Myocyte (in vitro differentiated cells): ENCODE results near the gene ANTKMT. TPM values are rescaled to one million over a fixed set of nuclear protein-coding genes. Genes with fewer than 3 reads are reported as not detected.
A peak's percentile ranks its signal among the peaks of the same experiment; 100 is the strongest.

Experiments
- DNase-seq: peaks from one replicate; pipeline ENCODE4 v3.0.0-alpha.2; 2012; ENCODE audit warnings: low read depth
- total RNA-seq: library from RNA; depleted of rRNA; stranded (reverse); fragments of >200 nt; gene quantifications from 2 replicates; pipeline ENCODE4 v1.2.3, GENCODE V29; 2014

The ANTKMT gene
- total RNA-seq, 1 donor from 2014 or later, result 44.0 TPM

DNA sequence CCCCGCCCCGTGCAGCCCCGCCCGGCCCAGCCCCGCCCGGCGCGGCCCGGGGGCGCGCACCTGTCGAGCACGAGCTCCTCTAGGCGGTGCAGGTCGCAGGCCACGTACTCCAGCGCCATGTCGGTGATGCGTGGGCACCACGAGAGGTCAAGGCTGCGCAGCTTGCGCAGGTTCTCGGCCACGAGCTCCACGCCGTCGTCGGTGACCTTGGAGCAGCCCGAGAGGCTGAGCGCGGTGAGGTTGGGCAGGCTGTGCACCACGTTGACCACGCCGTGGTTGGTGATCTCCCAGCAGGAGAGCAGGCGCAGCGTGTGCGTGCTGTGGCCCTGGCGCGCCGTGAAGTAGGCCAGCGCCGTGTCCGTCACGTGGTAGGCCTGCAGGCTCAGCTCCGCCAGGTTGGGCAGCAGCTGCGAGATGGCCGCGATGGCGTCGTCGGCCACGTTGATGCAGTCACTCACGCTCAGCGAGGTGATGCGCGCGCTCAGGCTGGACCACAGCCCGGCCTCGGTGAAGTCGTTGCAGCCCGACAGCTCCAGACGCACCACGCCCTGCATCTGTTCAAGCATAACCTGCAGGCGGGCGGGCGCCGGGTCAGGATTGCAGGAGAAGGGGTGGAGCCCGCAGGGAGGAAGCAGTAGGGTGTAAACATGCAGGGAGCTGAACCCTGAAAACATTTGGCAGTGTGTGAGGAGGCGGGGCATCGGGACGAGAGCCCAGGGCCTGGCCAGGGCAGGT, 25.4 kb upstream of the ANTKMT start:
- DNase-seq, result no peak

DNA sequence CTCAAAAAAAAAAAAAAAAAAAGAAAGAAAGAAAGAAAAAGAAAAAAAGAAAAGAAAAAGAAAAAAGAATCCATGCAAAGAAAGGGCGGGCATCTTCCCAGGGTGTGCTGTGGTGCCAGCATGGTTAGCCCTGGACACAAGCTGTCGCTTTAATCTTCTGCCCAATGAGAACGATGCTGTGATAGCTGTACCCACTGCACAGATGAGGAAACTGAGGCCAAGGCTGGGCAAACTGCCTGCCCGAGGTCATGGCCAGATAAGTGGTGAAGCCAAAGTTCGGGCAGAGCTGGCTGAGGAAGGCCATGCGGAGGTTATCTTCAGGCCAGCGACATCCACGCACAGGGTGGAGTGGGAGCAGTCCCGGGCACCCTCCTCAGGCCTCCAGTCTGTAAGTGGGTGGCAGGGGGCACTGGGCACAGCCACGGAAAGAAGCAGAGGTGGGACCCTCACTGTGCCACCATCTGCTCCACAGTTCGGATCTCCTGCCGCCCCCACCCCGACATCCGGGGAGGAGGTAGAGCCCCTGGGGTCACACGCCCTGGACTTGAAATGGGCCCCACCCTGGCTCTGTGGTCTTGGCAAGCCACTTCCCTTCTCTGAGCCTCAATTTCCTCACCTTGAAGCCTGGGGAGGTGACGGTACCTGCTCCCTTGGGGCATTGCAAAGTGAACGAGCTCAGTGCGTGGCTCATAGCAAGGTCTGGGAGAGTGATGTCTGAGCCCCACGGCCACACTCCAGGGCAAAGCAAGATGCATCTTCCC, 21.9 kb upstream of the ANTKMT start:
- DNase-seq, result no peak

DNA sequence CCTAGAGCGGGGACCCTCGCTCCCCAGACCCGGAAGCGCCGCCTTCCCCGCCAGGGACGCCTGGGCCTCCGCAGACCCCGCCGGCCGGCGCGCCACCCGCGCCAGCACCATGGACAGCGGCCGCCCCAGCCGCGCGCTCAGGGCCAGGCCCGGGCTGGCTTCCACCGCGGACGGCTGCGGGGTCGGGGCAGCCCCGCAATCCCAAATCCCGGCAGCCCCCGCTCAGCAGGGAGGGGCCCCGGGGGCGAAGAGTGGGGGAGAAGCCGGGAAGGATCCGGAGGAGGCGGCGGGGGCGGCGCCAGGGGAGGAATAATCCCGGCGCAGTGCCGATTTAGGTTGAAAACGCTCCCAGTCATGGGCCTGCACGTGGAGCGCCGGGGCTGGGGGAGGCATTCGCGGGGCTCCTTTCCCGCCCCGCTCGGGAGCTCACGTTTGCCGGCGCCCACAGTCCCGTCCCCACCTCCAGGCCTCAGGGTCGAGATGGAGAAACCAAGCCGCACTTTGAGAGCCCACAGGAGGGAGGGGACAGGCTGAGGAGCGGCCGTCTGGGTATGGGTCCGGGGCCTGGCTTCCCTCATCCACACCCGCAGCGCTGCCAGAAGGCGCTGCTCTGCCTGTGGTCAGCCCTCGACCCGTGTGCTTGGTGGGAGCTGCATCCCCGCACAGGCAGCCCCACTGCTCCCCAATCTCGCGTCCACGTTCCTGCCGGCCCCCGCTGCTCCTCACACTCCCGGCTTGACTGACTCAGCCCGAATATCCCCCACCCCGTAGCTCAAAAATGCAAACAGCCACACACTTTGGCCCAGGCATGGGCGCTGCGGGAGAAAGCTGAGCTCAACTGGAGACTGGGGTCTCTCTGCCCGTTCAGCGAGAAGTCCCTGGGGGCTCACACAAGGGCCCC, 20.0 kb upstream of the ANTKMT start:
- DNase-seq, result no peak

DNA sequence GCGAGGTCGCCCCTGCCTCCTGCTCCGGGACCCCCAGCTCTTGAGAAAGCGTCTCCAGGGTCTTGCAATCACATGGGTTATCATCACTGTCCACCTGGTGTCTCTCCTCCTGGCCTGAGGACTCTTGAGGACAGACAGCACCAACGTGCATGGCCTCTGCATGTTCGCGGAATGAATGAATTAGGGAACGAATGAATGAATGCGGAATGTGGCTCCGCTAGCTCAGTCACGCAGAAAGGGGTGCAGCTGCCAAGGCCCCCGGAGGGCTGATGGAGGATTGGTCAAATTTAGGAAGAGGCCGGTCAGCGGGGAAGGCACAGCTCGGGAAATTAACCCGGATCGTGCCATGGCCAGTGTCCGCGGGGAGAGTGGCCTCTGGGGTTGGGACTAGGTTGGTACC, 18.6 kb upstream of the ANTKMT start:
- DNase-seq, result no peak

DNA sequence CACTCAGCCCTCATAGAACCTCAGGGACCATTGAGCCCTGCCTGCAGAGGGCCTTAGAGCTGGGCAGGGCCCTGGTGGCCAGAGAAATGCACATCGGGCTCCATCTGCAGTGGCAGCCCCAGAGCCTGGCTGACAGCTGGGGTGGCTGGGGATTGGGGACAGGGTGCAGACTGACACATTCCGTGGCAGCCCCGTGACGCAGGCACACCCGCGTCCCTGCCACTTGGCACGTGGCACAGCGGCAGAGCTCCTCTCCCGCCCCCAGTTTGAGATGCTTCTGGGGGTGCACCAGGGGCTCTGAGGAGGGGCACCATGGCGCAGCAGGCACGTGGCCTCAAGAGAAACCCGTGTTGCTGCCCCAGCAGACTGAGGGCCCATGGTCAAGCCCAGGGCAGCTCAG, 17.5 kb upstream of the ANTKMT start:
- DNase-seq, result no peak

DNA sequence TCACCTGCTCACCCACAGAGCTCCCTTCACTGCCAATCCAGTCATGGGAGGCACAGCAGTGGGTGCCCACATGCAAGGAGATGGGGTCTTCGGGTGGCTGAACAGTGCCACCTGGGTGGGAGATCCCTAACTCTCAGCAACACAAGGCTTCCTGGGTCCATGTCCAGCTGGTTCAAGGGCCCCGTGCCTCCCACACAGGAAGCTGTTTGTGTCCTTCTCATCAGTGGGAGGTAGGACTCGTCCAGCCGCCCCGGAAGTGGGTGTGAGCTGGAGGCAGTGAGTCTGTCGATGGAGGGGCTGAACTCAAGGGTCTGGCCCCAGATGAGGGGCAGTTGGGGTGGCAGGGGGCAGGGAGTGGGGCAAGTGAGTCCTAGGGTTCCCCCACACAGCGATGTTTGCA, 16.9 kb upstream of the ANTKMT start:
- no peak for DNase-seq

DNA sequence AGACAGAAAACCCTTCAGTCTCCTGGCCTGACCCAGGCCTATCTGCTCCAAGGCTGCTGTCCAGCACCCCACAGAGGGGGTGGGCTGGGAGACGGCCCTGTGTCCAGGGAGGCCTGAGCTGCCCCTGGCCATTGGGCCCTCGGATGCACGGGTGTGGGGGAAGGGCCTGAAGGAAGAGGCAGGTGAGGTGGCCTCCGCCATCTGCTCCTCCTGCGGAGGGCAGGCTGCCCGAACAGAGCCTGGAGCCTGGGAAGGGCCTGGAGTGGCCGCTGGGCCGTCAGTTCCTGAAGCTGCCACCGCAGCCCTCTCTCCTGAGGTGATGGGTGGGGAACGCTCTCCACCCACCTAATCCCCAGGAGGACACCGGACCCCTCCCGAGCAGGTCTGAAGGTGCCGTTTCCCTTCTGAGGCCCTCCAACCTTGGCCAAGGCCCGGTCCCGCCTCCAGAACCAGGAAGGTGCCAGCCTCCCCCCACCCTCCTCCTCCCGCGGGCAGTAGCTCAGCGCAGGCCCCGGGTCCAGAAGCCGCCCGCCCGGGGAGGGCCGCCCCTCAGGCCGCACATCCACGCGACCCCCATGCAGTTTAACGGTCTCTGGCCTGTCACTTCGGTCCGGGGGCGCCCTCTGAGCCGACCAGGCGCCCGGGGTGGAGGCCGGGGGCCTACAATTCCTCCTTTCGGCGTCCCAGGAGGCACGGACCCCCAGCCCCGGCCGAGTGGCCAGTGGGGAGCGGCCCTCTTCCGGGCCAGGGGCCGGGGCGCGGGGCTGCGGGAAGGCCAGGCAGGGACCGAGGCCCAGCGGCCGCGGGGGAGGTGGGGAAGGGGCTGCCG, 16.2 kb upstream of the ANTKMT start:
- no peak for DNase-seq

DNA sequence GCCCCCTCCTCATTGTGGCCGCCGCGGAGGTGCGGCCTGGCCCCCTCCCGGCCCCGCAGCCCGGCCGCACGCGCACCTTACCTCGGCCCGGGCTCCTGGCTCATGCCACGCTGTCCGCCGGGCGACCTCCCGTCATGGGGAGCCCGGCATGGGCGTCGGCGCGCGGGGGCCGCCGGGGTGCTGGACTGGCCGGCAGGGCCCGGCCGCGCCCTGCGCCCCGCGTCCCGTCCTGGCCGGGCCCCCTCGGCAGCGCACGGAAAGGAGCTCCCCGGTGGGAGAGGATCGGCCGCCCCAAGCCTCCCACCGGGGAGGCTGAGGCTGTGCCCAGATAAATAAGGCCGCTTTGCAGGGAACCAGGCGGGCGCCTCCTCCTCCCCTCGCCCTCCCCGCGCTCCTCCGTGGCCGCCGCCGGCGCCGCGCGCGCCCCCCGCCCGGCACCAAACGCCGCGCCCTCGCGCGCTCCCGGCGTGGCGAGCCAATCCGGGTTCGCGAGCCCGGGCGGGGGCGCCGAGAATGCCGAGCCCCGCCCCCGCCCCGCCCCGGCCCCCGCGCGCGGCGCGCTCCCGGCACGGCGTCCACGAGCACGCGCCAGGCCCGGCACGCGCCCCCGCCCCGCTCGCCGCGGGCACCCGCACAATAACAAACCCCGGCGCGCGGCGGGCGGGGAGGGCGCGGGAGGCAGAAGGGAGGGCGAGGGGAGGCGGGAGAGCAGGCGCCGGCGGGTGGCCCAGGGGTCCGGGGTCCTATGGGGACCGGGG, 15.3 kb upstream of the ANTKMT start, which contains the start of gene FBXL16:
TSS of gene FBXL16 (minus strand) at position 371 of the 758 bp plus-strand sequence. CDS start 8,396 bp downstream, outside the sequence.
- DNase-seq, result no peak

DNA sequence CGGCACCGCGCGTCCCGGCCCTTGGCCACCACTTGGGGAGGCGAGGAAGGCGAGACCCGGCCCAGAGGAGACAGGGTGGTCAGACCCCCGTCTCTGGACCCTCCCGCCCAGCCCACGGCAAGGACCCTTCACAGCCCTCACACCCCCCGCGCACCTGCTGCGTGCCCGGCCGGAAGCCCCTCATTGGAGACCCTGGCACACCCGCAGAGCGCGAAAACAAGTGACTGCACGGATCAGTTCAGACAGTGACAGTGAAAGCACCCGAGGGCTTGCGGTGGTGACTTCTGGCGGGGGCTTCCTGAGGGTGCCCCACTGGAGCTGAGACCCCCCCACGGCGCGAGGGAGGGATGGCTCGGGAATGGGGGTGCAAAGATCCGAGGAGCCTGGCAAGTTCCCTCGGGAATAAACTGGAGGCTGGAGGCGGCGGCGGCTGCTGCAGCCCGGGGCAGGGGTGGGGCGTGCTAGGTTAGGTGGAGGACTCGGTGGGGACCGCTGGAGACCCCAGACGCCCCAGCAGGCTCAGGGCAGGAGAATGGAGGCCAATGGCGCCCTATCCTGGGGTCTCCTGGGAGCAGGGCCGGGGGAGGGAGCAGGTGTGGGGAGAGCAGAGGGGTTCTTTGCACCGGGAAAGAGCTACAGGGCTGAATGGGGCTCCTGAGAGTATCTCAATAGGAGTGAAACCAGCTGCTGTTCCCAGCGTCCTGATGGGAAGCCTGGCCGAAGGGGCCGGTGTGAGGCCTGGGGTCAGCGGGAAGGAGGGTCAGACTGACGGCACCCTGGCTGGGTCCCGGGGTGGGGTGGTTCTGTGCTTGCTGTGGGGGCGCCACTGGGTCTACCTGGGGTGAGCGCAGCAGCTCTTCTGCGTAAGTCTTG, 14.5 kb upstream of the ANTKMT start:
- no peak for DNase-seq

DNA sequence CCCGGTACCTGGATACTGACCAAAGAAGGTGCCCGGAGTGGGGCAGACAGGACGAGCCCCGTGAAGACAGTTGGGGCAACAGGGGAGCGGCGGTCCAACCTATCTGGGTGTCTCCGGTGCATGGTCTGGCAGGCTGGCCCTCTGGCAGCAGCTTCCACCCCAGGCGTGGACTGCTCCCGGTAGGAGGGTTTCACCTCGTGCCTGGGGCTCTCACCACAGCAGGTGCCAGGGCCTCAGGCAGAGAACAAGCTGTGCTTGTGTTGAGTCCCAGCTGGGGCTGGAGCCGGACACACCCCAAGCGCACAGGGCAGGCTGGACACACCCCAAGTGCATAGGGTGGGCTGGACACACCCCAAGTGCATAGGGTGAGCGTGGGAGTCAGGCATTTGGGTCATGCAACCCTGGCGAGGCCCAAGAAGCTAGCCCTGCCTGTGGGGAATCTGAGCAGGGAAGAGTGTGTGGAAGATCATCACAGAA, 13.8 kb upstream of the ANTKMT start:
- no peak for DNase-seq

DNA sequence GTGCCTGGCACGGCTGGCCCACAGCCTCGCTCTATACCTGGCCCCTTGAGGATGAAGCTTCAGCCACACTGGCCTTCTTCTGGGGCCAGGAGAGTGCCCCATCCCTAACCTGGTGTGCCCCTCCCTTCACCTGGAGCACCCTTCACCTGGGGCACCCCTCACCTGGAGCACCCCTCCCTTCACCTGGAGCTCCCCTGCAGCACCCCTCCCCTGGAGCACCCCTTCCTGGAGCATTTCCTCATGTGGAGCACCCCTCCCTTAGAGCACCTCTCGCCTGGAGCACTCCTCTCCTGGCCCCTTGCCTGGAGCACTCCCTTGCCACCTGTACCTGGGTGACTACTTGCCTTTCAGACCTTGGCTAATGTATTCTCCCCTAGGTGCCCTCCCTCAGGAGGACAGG, 12.9 kb upstream of the ANTKMT start:
- no peak for DNase-seq

DNA sequence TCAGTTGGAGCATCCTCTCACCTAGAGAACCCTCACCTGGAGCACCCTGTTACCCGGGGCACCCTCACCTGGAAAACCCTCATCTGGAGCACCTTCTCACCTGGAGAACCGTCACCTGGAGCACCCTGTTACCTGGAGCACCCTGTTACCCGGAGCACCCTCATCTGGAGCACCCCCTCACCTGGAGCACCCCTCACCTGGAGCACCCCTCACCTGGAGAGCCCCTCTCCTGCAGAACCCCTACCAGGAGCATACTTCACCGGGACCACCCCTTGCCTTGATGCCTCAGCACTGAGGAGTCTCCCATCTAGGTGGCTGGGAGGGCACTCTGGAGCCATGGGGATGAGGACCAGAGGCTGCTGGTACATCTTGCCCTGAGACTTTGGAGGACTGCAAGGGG, 12.0 kb upstream of the ANTKMT start:
- DNase-seq, result no peak

DNA sequence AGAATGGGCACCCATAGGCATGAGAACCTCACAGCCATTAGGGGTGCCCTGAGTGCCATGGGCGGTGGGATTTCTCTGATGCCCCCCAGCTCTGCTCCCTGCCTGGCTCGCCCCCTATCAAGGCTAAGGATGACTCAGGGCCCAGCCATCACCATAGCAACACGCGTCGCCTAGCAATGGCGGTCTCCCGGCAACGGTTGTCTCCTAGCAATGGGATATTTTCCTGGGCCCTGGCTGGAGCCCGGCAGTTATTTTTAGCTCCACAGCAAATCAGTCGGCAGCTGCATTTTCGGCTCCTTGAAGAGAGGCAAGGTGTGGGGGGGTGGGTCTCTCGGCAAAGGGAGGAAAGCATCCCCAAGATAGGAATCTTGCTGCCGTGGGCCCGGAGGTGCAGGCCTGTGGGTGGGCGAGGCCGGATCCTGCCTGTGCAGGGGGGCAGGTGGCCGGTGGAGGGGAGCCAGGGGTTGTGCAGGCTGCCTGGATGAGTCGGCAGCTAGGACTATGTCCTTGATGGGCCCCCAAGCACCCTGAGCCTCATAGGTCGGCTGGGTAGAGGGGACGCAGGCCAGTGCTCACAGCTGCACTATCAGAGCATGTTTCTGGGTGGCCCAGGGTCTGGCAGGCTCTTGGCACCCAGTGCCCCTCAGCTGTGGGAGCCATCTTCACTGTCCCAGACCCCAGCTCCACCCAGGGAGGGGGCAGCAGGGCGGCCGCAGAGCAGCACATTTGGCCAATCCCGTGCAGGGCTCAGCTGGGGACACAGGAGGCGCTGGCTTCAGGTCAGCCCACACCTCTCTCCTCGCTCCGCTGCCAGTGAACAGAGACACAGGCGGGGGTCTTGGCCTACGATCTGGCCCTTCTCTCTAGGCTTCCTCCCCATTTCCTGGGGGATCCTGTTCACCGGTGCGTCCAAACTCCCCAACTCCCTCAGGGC, 11.1 kb upstream of the ANTKMT start:
- DNase-seq, result peak; percentile 94

DNA sequence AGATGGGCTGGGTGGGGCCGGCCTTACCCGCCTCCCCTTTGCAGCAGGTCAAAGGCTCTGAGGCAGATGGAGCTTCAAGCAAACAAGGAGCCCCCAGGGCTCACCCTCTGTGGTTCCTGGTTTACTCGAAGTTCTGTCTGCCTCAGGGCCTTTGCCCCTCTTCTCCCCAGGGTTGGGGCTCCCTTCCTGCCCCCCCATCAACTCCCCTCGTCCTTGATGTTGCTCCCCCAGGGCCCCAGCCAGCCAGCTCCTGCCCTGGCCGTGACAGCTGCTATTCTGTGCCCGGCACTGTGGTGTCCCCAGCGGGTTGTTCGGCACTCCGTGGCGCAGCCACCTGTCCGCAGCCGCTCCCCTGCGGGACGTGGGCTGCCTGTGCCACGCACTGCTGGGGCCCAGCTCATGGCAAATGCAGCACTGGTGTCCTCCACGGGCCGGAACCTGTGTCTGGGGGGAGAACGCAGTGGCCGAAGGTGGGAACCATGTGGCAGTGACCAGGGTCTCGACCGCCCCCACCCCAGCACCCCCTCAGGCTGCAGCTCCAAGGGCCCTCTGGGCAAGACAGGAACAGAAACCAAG, 10.4 kb upstream of the ANTKMT start:
- DNase-seq, result peak; percentile 77

DNA sequence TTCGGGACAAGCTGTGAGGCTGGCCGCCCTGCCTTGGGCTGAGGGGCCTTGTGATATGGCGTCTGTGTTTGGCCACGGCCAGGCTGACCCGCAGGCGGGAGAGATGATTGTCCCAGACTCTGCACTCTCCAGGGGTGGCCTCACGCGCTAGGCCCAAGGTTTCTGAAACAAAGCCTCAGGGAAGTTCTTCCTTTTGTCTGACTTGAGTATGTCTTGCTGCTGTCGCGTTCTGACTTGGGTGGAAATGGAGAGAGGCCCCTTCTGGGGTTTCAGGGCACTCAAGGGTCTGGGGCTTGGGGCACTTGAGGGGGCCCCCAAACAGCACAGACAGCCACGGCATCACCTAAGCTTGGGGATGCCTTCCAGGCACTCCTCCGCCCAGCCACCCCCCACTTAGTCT, 9.9 kb upstream of the ANTKMT start:
- DNase-seq, result no peak

DNA sequence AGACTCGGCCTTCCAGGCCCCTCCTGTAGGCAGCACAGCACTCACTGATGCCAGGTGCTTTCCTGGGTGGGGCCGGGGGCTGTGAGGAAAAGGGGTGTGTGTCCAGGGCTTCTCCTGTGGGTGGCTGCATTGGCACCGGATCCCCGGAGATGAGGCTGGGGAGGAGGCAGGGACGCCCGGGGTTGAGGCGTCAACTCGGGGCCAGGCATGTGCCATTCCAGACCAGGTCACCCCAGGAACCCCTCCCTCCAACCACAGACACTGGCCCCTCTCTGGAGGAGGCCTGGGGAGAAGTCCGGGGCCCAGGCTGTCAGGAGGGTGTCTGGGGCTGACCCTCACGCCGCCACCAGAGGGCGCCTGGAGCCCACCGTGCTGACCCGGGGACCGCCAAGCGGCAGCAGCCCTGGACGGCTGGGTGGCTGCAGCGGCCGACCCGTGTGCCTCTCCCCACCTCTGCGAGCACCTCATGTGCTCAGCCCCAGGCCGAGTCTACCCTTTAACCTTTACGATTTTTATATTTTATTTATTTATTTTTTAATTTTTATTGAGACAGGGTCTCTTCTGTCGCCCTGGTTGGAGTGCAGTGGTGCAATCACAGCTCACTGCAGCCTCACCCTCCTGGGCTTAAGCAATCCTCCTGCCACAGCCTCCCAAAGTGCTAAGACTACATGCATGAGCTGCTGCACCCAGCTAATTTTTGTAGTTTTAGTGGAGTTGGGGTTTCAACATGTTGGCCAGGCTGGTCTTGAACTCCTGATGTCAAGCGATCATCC, 9.2 kb upstream of the ANTKMT start:
- peak; percentile 73 for DNase-seq
